ENCODE measurements around the gene CYB5D1. TPM values are rescaled to one million over a fixed set of nuclear protein-coding genes. Genes with fewer than 3 reads are reported as not detected.

Gene CYB5D1
- total and polyA plus RNA-seq, 9 donors: 7.0 to 22.2 (median 16.1) TPM

- Histone ChIP-seq H3K4me1 (ENCODE audit: insufficient read depth) (peaks cover 9% of the 10 kb centered on the region), H3K27ac (peak overlapping the region; percentile 86 to 90), H3K4me3 (peak overlapping the region; percentile 83), H3K27me3 (no peaks in the 10 kb centered on the region), H3K9me3 (no peaks in the 10 kb centered on the region), H3K36me3 (no peaks in the 10 kb centered on the region)
- 0 to 1% (median 1%) methylated on average over 51 to 71 of the region's 71 CpGs for WGBS, 3 donors
- intact Hi-C loops (cut with DNase I): loop anchor here in 1 of 4 donors (10.0 kb wide), 1 partner anchor 310 kb away; the partner anchor contains the start of gene PER1
- TF ChIP-seq POLR2A (IDR thresholded peaks at IDR 0.05) (peak; percentile 71), EP300 (IDR thresholded peaks at IDR 0.05) (no peak)
- peak; percentile 82 to 90 (median 87) for DNase-seq
Measured at GRCh38 chr17:7844292-7845154, 13.3 kb upstream of the CYB5D1 start.

- Histone ChIP-seq H3K4me3 (peak overlapping the region; percentile 83), H3K4me1 (ENCODE audit: insufficient read depth) (peaks cover 8% of the 10 kb centered on the region), H3K27me3 (no peaks in the 10 kb centered on the region), H3K27ac (peak overlapping the region; percentile 86 to 90), H3K9me3 (no peaks in the 10 kb centered on the region), H3K36me3 (no peaks in the 10 kb centered on the region)
- intact Hi-C loops (cut with DNase I): loop anchor here in 1 of 4 donors (10.0 kb wide), 1 partner anchor 309 kb away; the partner anchor contains the start of gene PER1
- WGBS, 3 donors: 62 to 70% (median 65%) methylated on average over 15 of the region's 15 CpGs
- DNase-seq: peak in 3 of 5 donors; percentile 23 to 45 (median 38)
- TF ChIP-seq POLR2A (IDR thresholded peaks at IDR 0.05) (no peak), EP300 (IDR thresholded peaks at IDR 0.05) (no peak), CTCF (IDR thresholded peaks at IDR 0.05) (no peak)
Measured at GRCh38 chr17:7845359-7846062, 12.3 kb upstream of the CYB5D1 start.

- H3K36me3 ChIP-seq: no peaks in the 10 kb centered on the region
- DNase-seq: peak in 3 of 5 donors; percentile 44 to 52 (median 46)
- intact Hi-C loops (cut with DNase I): loop anchor here in 1 of 4 donors (10.0 kb wide), 1 partner anchor 309 kb away; the partner anchor contains the start of gene PER1
- no peaks in the 10 kb centered on the region for H3K27me3 ChIP-seq
- no peak overlapping the region for H3K4me3 ChIP-seq
- TF ChIP-seq POLR2A (IDR thresholded peaks at IDR 0.05) (no peak), CTCF (IDR thresholded peaks at IDR 0.05) (no peak), EP300 (IDR thresholded peaks at IDR 0.05) (no peak)
- H3K4me1 ChIP-seq (ENCODE audit: insufficient read depth): peaks cover 6% of the 10 kb centered on the region
- H3K27ac ChIP-seq: no peak overlapping the region
- 74 to 87% (median 81%) methylated on average over 14 to 22 of the region's 22 CpGs for WGBS, 3 donors
- no peaks in the 10 kb centered on the region for H3K9me3 ChIP-seq
Measured at GRCh38 chr17:7846063-7846735, 11.6 kb upstream of the CYB5D1 start.

GRCh38 chr17:7846765-7847661 lies 10.8 kb upstream of the CYB5D1 start:
- Histone ChIP-seq H3K4me3 (no peak overlapping the region), H3K9me3 (no peaks in the 10 kb centered on the region), H3K36me3 (no peaks in the 10 kb centered on the region), H3K4me1 (ENCODE audit: insufficient read depth) (peaks cover 7% of the 10 kb centered on the region), H3K27me3 (no peaks in the 10 kb centered on the region), H3K27ac (no peak overlapping the region)
- WGBS, 3 donors: 69 to 77% (median 77%) methylated on average over 33 to 34 of the region's 34 CpGs
- peak in 4 of 5 donors; percentile 49 to 56 (median 51) for DNase-seq
- TF ChIP-seq CTCF (IDR thresholded peaks at IDR 0.05): no peak
- no peak for TF ChIP-seq POLR2A (IDR thresholded peaks at IDR 0.05)
- intact Hi-C loops (cut with DNase I): loop anchor here in 1 of 4 donors (10.0 kb wide), 1 partner anchor 308 kb away; the partner anchor contains the start of gene PER1

Data from ovary (tissue), 9 donors.